Kidney (tissue), 14 donors: Measurements from ENCODE around the gene PLCXD1. TPM values are rescaled to one million over a fixed set of nuclear protein-coding genes. Genes with fewer than 3 reads are reported as not detected.
"Not testable (repeated sequence)": the region's sequence is repeated elsewhere in the genome, so short reads cannot be mapped to it uniquely, and the experiment has no call there.

ENCODE experiments used
- DNase-seq, 5 donors: peaks; one replicate each; pipeline ENCODE4 v3.0.0-alpha.2; 2013 to 2020
- FAIRE-seq: peaks from 2 replicates; lab custom pipeline; 2012; peaks lifted over from hg19 to GRCh38; lab: Jason Lieb, UNC
- H3K27ac ChIP-seq, 2 donors: one replicate each; pipeline ENCODE4 v1.7.0; 2013; ENCODE audit warnings: low read depth in 2 of 2, low read length in 2 of 2, inconsistent platforms in 1 of 2
- H3K27me3 ChIP-seq: one replicate; pipeline ENCODE4 v1.7.1; 2013; ENCODE audit warnings: low read length, inconsistent platforms; ENCODE audit not compliant: control insufficient read depth, insufficient read depth
- H3K36me3 ChIP-seq, 3 donors: one replicate each; pipeline versions ENCODE4 v1.7.0 to v1.7.1; 2013; ENCODE audit warnings: low read length in 3 of 3, control low read depth in 1 of 3, inconsistent platforms in 1 of 3; ENCODE audit not compliant: insufficient read depth in 3 of 3, control insufficient read depth in 2 of 3
- H3K4me1 ChIP-seq, 3 donors: one replicate each; pipeline versions ENCODE4 v1.7.0 to v1.7.1; 2013; ENCODE audit warnings: low read length in 3 of 3, inconsistent platforms in 1 of 3, low read depth in 1 of 3; ENCODE audit not compliant: control insufficient read depth in 2 of 3, insufficient read depth in 2 of 3
- H3K4me3 ChIP-seq, 3 donors: one replicate each; pipeline versions ENCODE4 v1.7.0 to v1.8.1; 2013; ENCODE audit warnings: low read length in 3 of 3, control low read depth in 1 of 3, inconsistent platforms in 1 of 3
- H3K9ac ChIP-seq, 3 donors: one replicate each; pipeline versions ENCODE4 v1.7.0 to v1.7.1; 2013; ENCODE audit warnings: low read length in 3 of 3, control low read depth in 1 of 3, inconsistent platforms in 1 of 3
- H3K9me3 ChIP-seq, 3 donors: one replicate each; pipeline versions ENCODE4 v1.7.0 to v1.7.1; 2013; ENCODE audit warnings: low read length in 3 of 3, control low read depth in 1 of 3, inconsistent platforms in 1 of 3; ENCODE audit not compliant: control insufficient read depth in 2 of 3, insufficient read depth in 1 of 3
- intact Hi-C: fragments of 100-400 bp; cut with DNase I; formaldehyde crosslinking; loops from one replicate; pipeline ENCODE4 v1.11.1; 2022
- polyA plus RNA-seq: library from polyadenylated mRNA; stranded (reverse); fragments of 350-450 nt; fragmentation: Illumina TruSeq; extraction: RNeasy Lipid Tissue Mini Kit (QIAGEN cat#74804); gene quantifications from one replicate; pipeline ENCODE4 v1.2.3, GENCODE V29; 2014; ENCODE audit warnings: low read depth, low replicate concordance; ENCODE audit not compliant: insufficient read depth
- total RNA-seq: library from RNA; stranded (reverse); fragmentation: NEBNext Ultra II Directional; extraction: Animal tissue kit (Norgen Biotek cat#: 25700); gene quantifications from one replicate; pipeline ENCODE4 v1.2.1, GENCODE V29; 2021
- TF ChIP-seq, protein P1 (sequence below): IDR thresholded peaks from 3 replicates; pipeline ENCODE4 v1.5.1; 2012; ENCODE audit warnings: mild to moderate bottlenecking, moderate library complexity, borderline replicate concordance; ENCODE audit not compliant: insufficient read depth; ENCODE audit errors: extremely low read depth
- donor health status: control.
- donor health status: control.
- donor health status: control.
- donor health status: control.
- donor health status: control.
- donor health status: DM: yes; HTN: yes; CAD: no.
- donor health status: Normal renal cell carcinoma (clear cell type).

PLCXD1 gene
- total and polyA plus RNA-seq, 2 donors from 2014 or later: 4.9 to 11.0 TPM

DNA sequence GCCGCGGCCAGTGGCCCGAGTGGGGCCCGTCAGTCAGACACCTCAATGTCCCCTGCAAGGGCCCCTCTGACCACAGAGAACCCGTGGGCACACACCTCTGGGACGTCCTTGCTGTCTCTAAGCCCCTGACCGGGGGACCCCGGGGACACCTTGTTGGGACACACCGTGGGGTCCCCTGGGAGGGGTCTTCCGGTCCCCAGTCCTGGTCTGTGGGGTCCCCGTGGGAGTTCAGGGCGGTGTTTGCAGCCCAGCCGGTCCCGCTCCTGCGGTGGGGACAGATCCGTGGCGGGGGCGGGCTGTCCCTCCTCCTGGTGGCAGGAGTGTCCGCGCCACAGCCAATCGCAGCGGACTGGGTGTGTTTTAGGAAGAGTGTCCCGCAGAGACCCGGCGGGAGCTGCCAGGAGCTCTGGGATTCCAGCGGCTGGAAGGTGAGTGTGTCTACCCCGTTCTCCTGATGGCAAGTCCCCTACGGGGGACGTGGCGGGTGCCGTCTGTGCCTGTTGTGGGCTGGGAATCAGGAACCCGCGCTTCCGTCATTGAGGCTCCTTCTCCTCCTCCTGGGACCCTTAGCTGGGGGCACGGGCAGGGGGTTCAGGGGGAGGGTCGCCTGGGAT is 5.1 kb upstream of the PLCXD1 start:
- TF ChIP-seq, protein P1, sequence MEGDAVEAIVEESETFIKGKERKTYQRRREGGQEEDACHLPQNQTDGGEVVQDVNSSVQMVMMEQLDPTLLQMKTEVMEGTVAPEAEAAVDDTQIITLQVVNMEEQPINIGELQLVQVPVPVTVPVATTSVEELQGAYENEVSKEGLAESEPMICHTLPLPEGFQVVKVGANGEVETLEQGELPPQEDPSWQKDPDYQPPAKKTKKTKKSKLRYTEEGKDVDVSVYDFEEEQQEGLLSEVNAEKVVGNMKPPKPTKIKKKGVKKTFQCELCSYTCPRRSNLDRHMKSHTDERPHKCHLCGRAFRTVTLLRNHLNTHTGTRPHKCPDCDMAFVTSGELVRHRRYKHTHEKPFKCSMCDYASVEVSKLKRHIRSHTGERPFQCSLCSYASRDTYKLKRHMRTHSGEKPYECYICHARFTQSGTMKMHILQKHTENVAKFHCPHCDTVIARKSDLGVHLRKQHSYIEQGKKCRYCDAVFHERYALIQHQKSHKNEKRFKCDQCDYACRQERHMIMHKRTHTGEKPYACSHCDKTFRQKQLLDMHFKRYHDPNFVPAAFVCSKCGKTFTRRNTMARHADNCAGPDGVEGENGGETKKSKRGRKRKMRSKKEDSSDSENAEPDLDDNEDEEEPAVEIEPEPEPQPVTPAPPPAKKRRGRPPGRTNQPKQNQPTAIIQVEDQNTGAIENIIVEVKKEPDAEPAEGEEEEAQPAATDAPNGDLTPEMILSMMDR: no peak
- DNase-seq (peak; percentile 53 to 91 (median 84)), FAIRE-seq (no peak)

DNA sequence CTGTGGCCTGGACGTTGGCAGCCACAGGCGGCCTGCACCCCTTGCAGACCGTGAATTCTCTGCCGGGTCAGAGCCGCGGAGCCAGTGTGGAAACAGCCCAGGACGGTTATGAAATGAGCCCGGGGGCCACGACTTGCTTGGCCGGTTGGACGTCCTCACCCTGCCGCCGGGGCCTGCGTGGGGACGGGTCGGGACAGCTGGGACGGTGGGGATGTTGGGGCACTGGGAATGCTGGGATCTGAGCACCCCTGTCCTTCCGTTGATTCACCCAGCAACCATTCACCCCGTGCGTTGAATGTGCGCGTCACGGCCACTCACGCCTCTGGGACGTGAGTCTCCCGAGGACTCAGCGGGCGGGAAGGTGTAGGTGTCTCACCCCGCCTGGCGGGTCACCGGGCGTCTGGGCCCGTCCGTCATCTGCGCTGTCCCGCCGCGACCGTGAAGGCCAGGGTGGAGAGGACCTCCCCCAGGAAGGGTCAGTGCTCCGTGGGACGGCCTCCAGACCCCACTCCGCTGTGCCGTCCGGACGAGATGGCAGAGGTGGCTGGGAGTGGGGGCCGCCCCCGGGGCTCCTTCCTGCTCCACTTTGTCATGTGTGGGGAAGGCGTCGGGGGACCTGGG is 4.5 kb upstream of the PLCXD1 start:
- intact Hi-C loops: no loop called here
- Histone ChIP-seq H3K27ac (no peak overlapping the region), H3K4me1 (peaks cover 0 to 4% (median 0%) of the 10 kb centered on the region in 3 donors), H3K9ac (peak overlapping the region in 1 of 3 donors; percentile 29), H3K9me3 (no peaks in the 10 kb centered on the region), H3K27me3 (no peaks in the 10 kb centered on the region), H3K4me3 (peak overlapping the region in 2 of 3 donors; percentile 62 to 68), H3K36me3 (no peaks in the 10 kb centered on the region)
- TF ChIP-seq, protein P1: no peak
- FAIRE-seq (no peak), DNase-seq (peak in 4 of 5 donors; percentile 18 to 77 (median 48))

More for the DNA sequence above, 5.1 kb upstream of the PLCXD1 start:
- Histone ChIP-seq H3K27ac (peak overlapping the region in 1 of 2 donors; percentile 37), H3K36me3 (no peaks in the 10 kb centered on the region), H3K4me3 (peak overlapping the region in 2 of 3 donors; percentile 62 to 68), H3K9ac (peak overlapping the region in 2 of 3 donors; percentile 29 to 32), H3K4me1 (peaks cover 0 to 2% (median 0%) of the 10 kb centered on the region in 3 donors), H3K27me3 (no peaks in the 10 kb centered on the region), H3K9me3 (no peaks in the 10 kb centered on the region)
- intact Hi-C loops: no loop called here

DNA sequence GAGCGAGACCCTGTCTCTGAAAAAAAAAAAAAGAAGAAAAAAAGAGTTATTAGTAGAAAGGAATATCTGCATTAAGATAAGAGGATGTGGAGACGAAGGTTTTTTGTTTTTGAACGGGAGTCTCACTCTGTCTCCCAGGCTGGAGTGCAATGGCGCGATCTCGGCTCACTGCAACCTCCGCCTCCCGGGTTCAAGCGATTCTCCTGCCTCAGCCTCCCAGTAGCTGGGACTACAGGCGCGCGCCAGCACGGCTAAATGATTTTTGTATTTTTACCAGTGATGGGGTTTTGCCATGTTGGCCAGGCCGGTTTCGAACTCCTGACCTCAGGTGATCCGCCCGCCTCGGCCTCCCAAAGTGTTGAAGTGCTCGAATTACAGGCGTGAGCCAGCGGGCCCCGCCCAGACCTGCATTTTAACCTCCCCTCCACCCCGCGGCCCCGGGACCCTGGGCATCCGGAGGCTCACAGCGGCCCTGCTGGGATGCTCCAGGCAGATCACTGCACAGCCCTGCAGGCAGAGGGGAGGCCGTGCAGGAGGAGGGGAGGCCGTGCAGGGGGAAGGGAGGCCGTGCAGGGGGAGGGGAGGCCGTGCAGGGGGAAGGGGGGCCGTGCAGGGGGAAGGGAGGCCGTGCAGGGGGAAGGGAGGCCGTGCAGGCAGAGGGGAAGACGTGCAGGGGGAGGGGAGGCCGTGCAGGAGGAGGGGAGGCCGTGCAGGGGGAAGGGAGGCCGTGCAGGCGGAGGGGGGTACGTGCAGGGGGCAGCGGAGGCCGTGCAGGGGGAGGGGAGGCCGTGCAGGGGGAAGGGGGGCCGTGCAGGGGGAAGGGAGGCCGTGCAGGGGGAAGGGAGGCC is 1.2 kb upstream of the PLCXD1 start:
- H3K4me1 ChIP-seq, H3K27me3 ChIP-seq, H3K27ac ChIP-seq, H3K36me3 ChIP-seq, FAIRE-seq, intact Hi-C loops, H3K9ac ChIP-seq, H3K4me3 ChIP-seq, H3K9me3 ChIP-seq: not testable (repeated sequence)
- DNase-seq: peak in 2 of 5 donors; percentile 61 to 76

DNA sequence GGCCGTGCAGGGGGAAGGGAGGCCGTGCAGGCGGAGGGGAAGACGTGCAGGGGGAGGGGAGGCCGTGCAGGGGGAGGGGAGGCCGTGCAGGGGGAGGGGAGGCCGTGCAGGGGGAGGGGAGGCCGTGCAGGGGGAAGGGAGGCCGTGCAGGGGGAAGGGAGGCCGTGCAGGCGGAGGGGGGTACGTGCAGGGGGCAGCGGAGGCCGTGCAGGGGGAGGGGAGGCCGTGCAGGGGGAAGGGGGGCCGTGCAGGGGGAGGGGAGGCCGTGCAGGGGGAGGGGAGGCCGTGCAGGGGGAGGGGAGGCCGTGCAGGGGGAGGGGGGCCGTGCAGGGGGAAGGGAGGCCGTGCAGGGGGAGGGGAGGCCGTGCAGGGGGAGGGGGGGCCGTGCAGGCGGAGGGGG is 459 bp upstream of the PLCXD1 start:
- H3K27ac ChIP-seq: not testable (repeated sequence)

DNA sequence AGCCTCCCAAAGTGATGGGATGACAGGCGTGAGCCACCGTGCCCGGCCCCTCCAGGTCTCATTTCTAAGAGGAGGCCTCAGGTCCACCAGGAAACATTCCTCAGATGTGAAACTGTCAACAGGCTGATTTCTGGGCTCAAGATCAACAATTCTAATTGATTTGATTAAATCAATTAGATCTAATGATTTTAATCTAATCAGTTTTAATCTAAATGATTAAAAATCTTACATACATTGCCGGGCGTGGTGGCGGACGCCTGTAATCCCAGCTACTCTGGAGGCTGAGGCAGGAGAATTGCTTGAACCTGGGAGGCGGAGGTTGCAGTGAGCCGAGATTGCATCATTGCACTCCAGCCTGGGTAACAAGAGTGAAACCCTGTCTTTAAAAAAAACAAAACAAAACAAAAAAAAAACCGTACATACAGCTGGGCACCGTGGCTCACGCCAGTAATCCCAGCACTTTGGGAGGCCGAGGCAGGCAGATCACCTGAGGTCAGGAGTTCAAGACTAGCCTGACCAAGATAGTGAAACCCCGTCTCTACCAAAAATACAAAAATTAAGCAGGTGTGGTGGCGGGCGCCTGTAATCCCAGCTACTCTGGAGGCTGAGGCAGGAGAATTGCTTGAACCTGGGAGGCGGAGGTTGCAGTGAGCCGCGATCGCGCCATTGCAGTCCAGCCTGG is 960 bp downstream of the PLCXD1 start:
- H3K4me3 ChIP-seq, H3K4me1 ChIP-seq, H3K27ac ChIP-seq, H3K9me3 ChIP-seq, H3K27me3 ChIP-seq, FAIRE-seq, H3K9ac ChIP-seq, intact Hi-C loops: not testable (repeated sequence)
- peaks cover 0 to 11% (median 7%) of the 10 kb centered on the region in 3 donors for H3K36me3 ChIP-seq
- DNase-seq: peak in 1 of 5 donors; percentile 35

More for the DNA sequence above, 459 bp upstream of the PLCXD1 start:
- H3K4me3 ChIP-seq, H3K4me1 ChIP-seq, H3K9me3 ChIP-seq, FAIRE-seq, intact Hi-C loops, H3K27me3 ChIP-seq, DNase-seq, H3K9ac ChIP-seq: not testable (repeated sequence)
- H3K36me3 ChIP-seq: peaks cover 0 to 11% (median 7%) of the 10 kb centered on the region in 3 donors
